HG03432 (cell line): ENCODE data around the gene NSG2.

Experiments
- ATAC-seq: cut with Tn5 transposase; IDR thresholded peaks from one replicate; pipeline ENCODE4 v1.9.1; 2021; ENCODE audit warnings: mild to moderate bottlenecking, moderate library complexity; ENCODE audit not compliant: unreplicated experiment

Gene NSG2

GRCh38 chr5:174147551-174147950, 102.0 kb downstream of the NSG2 start:
- no peak for ATAC-seq

- no peak for ATAC-seq
Measured at GRCh38 chr5:174148721-174149120, 103.2 kb downstream of the NSG2 start.

GRCh38 chr5:174149426-174149825, 103.9 kb downstream of the NSG2 start:
- no peak for ATAC-seq

- no peak for ATAC-seq
Measured at GRCh38 chr5:174149989-174150388, 104.5 kb downstream of the NSG2 start.

- ATAC-seq, result no peak
Measured at GRCh38 chr5:174151599-174152181, 106.2 kb downstream of the NSG2 start.

GRCh38 chr5:174154559-174154958, 109.1 kb downstream of the NSG2 start:
- ATAC-seq, result no peak

GRCh38 chr5:174155281-174155680, 109.8 kb downstream of the NSG2 start:
- no peak for ATAC-seq

- no peak for ATAC-seq
Measured at GRCh38 chr5:174155706-174156105, 110.2 kb downstream of the NSG2 start.

- ATAC-seq, result no peak
Measured at GRCh38 chr5:174157048-174157447, 111.5 kb downstream of the NSG2 start.
